Parathyroid adenoma (tissue), 2 donors: ENCODE data around the gene ZNF185.

Source experiments
- H2AFZ ChIP-seq: fragments of 300-600 bp; sonication (generic); one replicate; pipeline ENCODE4 v1.7.0; 2017; ENCODE audit warnings: antibody characterized with exemption, mild to moderate bottlenecking
- H3K27ac ChIP-seq: fragments of 300-600 bp; sonication (generic); one replicate; pipeline ENCODE4 v1.7.0; 2017
- H3K27me3 ChIP-seq: fragments of 300-600 bp; sonication (generic); one replicate; pipeline ENCODE4 v1.7.0; 2017; ENCODE audit warnings: low read length; ENCODE audit not compliant: control insufficient read depth, insufficient read depth
- H3K36me3 ChIP-seq: fragments of 300-600 bp; sonication (generic); one replicate; pipeline ENCODE4 v1.7.0; 2017; ENCODE audit warnings: low read length; ENCODE audit not compliant: control insufficient read depth, insufficient read depth
- H3K4me1 ChIP-seq: fragments of 300-600 bp; sonication (generic); one replicate; pipeline ENCODE4 v1.7.0; 2017; ENCODE audit warnings: control low read depth
- H3K4me2 ChIP-seq: fragments of 300-600 bp; sonication (generic); one replicate; pipeline ENCODE4 v1.7.0; 2017; ENCODE audit warnings: low read length
- H3K4me3 ChIP-seq: fragments of 300-600 bp; sonication (generic); one replicate; pipeline ENCODE4 v1.7.0; 2017; ENCODE audit warnings: low read depth, low read length
- H3K79me2 ChIP-seq: fragments of 300-600 bp; sonication (generic); one replicate; pipeline ENCODE4 v1.7.0; 2017; ENCODE audit warnings: control low read depth
- H3K9ac ChIP-seq: fragments of 300-600 bp; sonication (generic); one replicate; pipeline ENCODE4 v1.7.0; 2017; ENCODE audit warnings: mild to moderate bottlenecking
- H3K9me3 ChIP-seq: fragments of 300-600 bp; sonication (generic); one replicate; pipeline ENCODE4 v1.7.0; 2017; ENCODE audit warnings: low read length; ENCODE audit not compliant: control insufficient read depth
- TF ChIP-seq, protein P1 (sequence below): fragments of 300-600 bp; sonication (generic); IDR thresholded peaks from one replicate; pipeline ENCODE4 v1.7.0; 2017; ENCODE audit warnings: antibody characterized with exemption, mild to moderate bottlenecking
- donor health status: primary hyperparathyroidism.

Gene ZNF185

DNA sequence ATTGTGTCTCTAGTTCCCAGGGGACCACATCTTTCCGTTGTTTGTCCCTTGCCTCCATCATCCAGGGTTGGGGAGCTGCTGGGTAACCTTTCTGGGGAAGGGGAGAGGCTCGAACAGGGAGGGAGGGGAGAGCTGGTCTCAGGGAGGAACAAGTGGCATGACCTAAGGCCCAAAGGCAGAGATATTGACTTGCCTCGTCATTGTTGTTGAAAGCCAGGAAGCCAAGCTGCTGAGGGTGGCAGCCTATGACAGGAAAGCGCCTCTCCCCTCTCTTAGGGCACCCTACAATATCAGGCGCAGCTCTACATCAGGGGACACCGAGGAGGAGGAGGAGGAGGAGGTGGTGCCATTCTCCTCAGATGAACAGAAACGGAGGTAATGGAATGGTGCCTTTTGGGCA lies 20.8 kb downstream of the ZNF185 start:
- TF ChIP-seq, protein P1, sequence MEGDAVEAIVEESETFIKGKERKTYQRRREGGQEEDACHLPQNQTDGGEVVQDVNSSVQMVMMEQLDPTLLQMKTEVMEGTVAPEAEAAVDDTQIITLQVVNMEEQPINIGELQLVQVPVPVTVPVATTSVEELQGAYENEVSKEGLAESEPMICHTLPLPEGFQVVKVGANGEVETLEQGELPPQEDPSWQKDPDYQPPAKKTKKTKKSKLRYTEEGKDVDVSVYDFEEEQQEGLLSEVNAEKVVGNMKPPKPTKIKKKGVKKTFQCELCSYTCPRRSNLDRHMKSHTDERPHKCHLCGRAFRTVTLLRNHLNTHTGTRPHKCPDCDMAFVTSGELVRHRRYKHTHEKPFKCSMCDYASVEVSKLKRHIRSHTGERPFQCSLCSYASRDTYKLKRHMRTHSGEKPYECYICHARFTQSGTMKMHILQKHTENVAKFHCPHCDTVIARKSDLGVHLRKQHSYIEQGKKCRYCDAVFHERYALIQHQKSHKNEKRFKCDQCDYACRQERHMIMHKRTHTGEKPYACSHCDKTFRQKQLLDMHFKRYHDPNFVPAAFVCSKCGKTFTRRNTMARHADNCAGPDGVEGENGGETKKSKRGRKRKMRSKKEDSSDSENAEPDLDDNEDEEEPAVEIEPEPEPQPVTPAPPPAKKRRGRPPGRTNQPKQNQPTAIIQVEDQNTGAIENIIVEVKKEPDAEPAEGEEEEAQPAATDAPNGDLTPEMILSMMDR: no peak
- H3K36me3 ChIP-seq: no peaks in the 10 kb centered on the region
- H3K79me2 ChIP-seq: no peaks in the 10 kb centered on the region
- no peaks in the 10 kb centered on the region for H3K4me1 ChIP-seq
- H3K4me3 ChIP-seq: no peak overlapping the region
- no peak overlapping the region for H3K27ac ChIP-seq
- no peaks in the 10 kb centered on the region for H3K27me3 ChIP-seq
- no peak overlapping the region for H3K4me2 ChIP-seq
- no peaks in the 10 kb centered on the region for H3K9me3 ChIP-seq
- no peak overlapping the region for H3K9ac ChIP-seq
- H2AFZ ChIP-seq: no peak overlapping the region

- H3K36me3 ChIP-seq: no peaks in the 10 kb centered on the region
- no peaks in the 10 kb centered on the region for H3K9me3 ChIP-seq
- no peak overlapping the region for H3K9ac ChIP-seq
- H3K4me1 ChIP-seq: no peaks in the 10 kb centered on the region
- no peaks in the 10 kb centered on the region for H3K27me3 ChIP-seq
- no peak overlapping the region for H3K27ac ChIP-seq
- no peak overlapping the region for H2AFZ ChIP-seq
- no peak overlapping the region for H3K4me2 ChIP-seq
- no peak overlapping the region for H3K4me3 ChIP-seq
- no peaks in the 10 kb centered on the region for H3K79me2 ChIP-seq
- TF ChIP-seq, protein P1: no peak
These were observed 25.7 kb downstream of the ZNF185 start for GRCh38 chrX:152923599-152923998.

DNA sequence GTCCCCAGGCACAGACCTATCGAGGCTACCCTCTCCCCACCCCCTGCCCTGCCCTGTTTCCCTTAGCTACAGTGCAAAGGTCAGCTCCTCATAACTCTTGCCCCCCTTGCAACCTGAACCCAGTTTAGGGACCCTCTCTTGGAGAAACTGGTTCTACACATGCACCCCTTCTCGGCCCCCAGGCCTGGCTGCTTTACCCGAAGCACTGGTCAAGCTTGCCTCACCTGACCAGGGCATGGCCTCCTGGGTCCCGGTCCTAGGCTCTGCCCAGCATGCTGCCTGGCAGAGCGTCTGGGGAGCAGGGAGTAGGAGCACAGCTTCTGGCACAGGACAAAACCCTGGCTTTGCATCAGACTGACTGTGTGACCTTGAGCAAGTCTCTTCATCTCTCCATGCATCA lies 28.0 kb downstream of the ZNF185 start:
- Histone ChIP-seq H3K4me3 (no peak overlapping the region), H3K9ac (no peak overlapping the region), H3K9me3 (no peaks in the 10 kb centered on the region), H3K4me2 (no peak overlapping the region), H3K27me3 (no peaks in the 10 kb centered on the region), H3K79me2 (no peaks in the 10 kb centered on the region), H3K27ac (no peak overlapping the region), H3K36me3 (no peaks in the 10 kb centered on the region), H2AFZ (no peak overlapping the region), H3K4me1 (no peaks in the 10 kb centered on the region)
- TF ChIP-seq, protein P1: no peak

DNA sequence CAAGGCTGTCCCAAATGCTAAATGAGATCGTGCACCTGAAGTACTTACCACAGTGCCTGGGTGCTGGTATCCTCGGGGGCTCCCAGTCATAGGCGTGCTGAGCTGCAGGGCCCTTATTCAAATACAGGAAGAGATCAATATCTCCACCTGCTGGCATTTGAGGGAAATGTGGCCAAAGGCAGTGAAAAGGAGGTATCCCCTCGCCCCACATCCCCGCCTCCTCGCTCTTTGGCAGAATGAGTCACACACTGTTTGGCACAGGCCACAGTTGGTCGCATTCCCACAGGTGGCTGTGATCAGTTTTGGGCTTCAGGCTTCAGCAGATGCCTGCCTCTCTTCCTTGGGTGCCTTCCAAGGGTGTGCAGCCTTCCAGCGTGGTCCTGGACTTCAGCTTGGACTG lies 28.4 kb downstream of the ZNF185 start:
- H2AFZ ChIP-seq: no peak overlapping the region
- H3K4me3 ChIP-seq: no peak overlapping the region
- no peaks in the 10 kb centered on the region for H3K79me2 ChIP-seq
- no peak overlapping the region for H3K9ac ChIP-seq
- TF ChIP-seq, protein P1: peak; percentile 19
- no peaks in the 10 kb centered on the region for H3K36me3 ChIP-seq
- no peak overlapping the region for H3K27ac ChIP-seq
- H3K27me3 ChIP-seq: no peaks in the 10 kb centered on the region
- H3K4me2 ChIP-seq: no peak overlapping the region
- no peaks in the 10 kb centered on the region for H3K4me1 ChIP-seq
- no peaks in the 10 kb centered on the region for H3K9me3 ChIP-seq

DNA sequence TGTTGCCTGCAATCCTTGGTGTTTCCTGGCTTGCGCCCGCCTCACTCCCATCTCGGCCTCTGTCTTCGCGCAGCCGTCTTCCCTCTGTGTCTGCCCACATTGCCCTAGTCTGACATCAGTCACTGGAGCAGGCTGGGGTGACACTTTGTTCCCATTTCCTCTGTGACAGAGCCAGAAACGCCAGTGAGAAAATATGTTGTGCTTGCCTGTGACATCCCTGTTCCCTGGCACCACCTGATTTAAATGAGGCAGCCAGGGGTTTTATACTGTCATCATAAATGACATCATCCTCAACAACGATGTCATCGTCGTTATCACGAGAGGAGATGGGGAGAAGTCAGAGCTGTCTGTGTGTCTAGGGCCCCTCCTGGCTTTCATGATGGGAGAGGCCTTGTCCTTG lies 29.1 kb downstream of the ZNF185 start:
- Histone ChIP-seq H3K9ac (no peak overlapping the region), H3K4me2 (no peak overlapping the region), H3K4me3 (no peak overlapping the region), H3K27ac (no peak overlapping the region), H3K9me3 (no peaks in the 10 kb centered on the region), H3K4me1 (no peaks in the 10 kb centered on the region), H3K27me3 (no peaks in the 10 kb centered on the region), H3K79me2 (no peaks in the 10 kb centered on the region), H3K36me3 (no peaks in the 10 kb centered on the region), H2AFZ (no peak overlapping the region)
- TF ChIP-seq, protein P1: no peak
